Erythroblast (primary cell): ENCODE measurements around the gene ROM1.

Source experiments
- GATA1 ChIP-seq: IDR thresholded peaks from 2 replicates; pipeline ENCODE4 v1.6.1; 2011; ENCODE audit warnings: low read depth, mild to moderate bottlenecking, control low read depth, low read length, moderate library complexity
- POLR2A ChIP-seq: IDR thresholded peaks from 2 replicates; pipeline ENCODE4 v1.6.1; 2011; ENCODE audit warnings: mild to moderate bottlenecking, low read length

GRCh38 chr11:62601122-62601371, 12.0 kb upstream of the ROM1 start:
- no peak for TF ChIP-seq POLR2A
- TF ChIP-seq GATA1, result no peak
